GM18867 (cell line): Measurements from ENCODE around the gene ACOT11.

Experiments used
- ATAC-seq: cut with Tn5 transposase; IDR thresholded peaks from one replicate; pipeline ENCODE4 v1.9.1; 2021; ENCODE audit warnings: mild to moderate bottlenecking, moderate library complexity; ENCODE audit not compliant: unreplicated experiment

The ACOT11 gene

GRCh38 chr1:54640863-54641836 lies 93.1 kb downstream of the ACOT11 start, which contains the start of gene MROH7:
Gene MROH7 (plus strand): TSS chr1:54641786. CDS start chr1:54652927, 11,141 bp downstream.
- no peak for ATAC-seq

GRCh38 chr1:54643736-54644135 lies 95.7 kb downstream of the ACOT11 start:
- no peak for ATAC-seq

GRCh38 chr1:54645806-54646676 lies 98.0 kb downstream of the ACOT11 start:
- ATAC-seq: no peak

DNA sequence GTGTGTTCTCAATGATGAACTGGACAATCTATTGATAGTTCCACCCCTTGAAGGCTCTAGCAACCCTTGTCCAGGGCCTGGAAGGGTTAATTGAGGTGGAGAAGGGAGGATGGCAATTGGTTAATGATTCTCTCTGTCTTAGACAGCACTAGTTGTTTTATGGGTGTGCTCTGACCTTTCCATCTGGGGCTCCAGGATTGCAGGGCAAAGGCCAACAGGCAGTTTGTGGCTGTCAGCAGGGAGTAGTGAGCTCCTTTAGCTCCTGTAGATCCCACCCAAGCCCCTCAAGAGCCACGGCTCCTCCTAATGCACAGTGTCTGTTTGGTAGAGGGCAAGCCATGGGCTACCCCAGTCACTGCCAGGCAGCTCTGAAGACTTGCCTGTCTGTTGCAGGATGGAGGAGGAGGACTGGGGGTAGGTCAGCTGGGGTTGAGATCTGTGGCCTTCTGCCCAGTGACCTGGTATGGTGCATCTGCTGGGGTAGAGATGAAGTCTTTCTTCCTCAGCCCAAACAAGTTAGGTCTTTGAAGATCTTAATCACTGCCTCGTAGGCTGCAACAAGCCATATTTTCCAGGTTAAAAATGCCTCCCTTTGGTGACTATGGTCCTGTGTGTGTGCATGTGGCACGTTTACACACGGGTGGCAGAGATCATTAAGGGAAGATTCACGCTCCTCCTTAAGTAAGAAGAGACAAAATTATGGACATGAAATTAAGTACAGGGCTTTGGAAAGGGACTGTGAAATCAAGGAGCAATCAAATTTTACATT lies 101.3 kb downstream of the ACOT11 start:
- ATAC-seq: no peak

DNA sequence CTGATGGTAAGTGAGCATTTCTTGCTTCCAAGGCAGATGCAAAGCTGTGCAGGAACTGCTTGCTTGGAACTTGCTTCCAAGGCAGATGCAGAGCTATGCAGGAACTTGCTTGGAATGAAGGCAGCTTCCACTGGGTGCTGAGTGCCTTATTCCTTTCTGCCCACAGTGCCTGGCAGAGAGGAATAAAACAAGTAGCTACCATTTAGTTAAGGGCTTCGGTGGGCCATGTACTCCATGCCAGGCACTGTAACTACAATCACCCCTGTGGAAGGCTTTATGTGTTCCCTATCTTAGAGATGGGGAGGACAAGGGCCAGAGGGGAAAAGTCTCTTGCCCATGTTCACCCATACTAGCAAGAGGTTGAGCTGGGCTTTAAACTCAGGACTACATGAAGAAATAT lies 101.9 kb downstream of the ACOT11 start:
- no peak for ATAC-seq

GRCh38 chr1:54650417-54650816 lies 102.4 kb downstream of the ACOT11 start:
- ATAC-seq: no peak

- ATAC-seq: no peak
Observed at GRCh38 chr1:54651608-54652007, 103.6 kb downstream of the ACOT11 start.

- no peak for ATAC-seq
Observed at GRCh38 chr1:54652168-54652567, 104.1 kb downstream of the ACOT11 start.

GRCh38 chr1:54653036-54653435 lies 105.0 kb downstream of the ACOT11 start:
- no peak for ATAC-seq

- ATAC-seq: no peak
Observed at GRCh38 chr1:54658164-54658913, 110.3 kb downstream of the ACOT11 start.
